ENCODE results near the gene C19orf25. TPM values are rescaled to one million over a fixed set of nuclear protein-coding genes. Genes with fewer than 3 reads are reported as not detected.

The C19orf25 gene
- total and polyA plus RNA-seq, 2 of the 13 experiments (the other 11 are each of a cell fraction or from before 2014, with no cell fraction given) = 14.2 to 32.4 TPM

- TF ChIP-seq, protein P1, sequence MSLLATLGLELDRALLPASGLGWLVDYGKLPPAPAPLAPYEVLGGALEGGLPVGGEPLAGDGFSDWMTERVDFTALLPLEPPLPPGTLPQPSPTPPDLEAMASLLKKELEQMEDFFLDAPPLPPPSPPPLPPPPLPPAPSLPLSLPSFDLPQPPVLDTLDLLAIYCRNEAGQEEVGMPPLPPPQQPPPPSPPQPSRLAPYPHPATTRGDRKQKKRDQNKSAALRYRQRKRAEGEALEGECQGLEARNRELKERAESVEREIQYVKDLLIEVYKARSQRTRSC (CRISPR knock-in tag; IDR thresholded peaks at IDR 0.05; ENCODE audit: low read depth) = no peak
- TF ChIP-seq ESRRA (CRISPR knock-in tag; IDR thresholded peaks at IDR 0.05; ENCODE audit: low read depth) = no peak
- no peak for TF ChIP-seq ZFP90 (CRISPR knock-in tag; IDR thresholded peaks at IDR 0.05; ENCODE audit: borderline replicate concordance)
- no peak for TF ChIP-seq ZNF652 (CRISPR knock-in tag; IDR thresholded peaks at IDR 0.05; ENCODE audit: borderline replicate concordance, low read depth)
- TF ChIP-seq, protein P2, sequence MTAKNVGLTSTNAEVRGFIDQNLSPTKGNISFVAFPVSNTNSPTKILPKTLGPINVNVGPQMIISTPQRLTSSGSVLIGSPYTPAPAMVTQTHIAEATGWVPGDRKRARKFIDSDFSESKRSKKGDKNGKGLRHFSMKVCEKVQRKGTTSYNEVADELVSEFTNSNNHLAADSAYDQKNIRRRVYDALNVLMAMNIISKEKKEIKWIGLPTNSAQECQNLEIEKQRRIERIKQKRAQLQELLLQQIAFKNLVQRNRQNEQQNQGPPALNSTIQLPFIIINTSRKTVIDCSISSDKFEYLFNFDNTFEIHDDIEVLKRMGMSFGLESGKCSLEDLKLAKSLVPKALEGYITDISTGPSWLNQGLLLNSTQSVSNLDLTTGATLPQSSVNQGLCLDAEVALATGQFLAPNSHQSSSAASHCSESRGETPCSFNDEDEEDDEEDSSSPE (CRISPR knock-in tag; IDR thresholded peaks at IDR 0.05) = no peak
- TF ChIP-seq HNRNPL (IDR thresholded peaks at IDR 0.05; ENCODE audit: low read depth, low read length) = no peak
- TF ChIP-seq MAX (IDR thresholded peaks at IDR 0.05) = peak; percentile 68
- no peak for TF ChIP-seq RARG (CRISPR knock-in tag; IDR thresholded peaks at IDR 0.05; ENCODE audit: low read depth)
- TF ChIP-seq, protein P3, sequence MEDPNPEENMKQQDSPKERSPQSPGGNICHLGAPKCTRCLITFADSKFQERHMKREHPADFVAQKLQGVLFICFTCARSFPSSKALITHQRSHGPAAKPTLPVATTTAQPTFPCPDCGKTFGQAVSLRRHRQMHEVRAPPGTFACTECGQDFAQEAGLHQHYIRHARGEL (CRISPR knock-in tag; IDR thresholded peaks at IDR 0.05) = no peak
- TF ChIP-seq ZNF274 (CRISPR knock-in tag; IDR thresholded peaks at IDR 0.05) = no peak
- TF ChIP-seq ZNF264 (CRISPR knock-in tag; IDR thresholded peaks at IDR 0.05) = no peak
- TF ChIP-seq, protein P4, sequence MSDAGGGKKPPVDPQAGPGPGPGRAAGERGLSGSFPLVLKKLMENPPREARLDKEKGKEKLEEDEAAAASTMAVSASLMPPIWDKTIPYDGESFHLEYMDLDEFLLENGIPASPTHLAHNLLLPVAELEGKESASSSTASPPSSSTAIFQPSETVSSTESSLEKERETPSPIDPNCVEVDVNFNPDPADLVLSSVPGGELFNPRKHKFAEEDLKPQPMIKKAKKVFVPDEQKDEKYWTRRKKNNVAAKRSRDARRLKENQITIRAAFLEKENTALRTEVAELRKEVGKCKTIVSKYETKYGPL (CRISPR knock-in tag; IDR thresholded peaks at IDR 0.05) = no peak
- TF ChIP-seq, protein P5, sequence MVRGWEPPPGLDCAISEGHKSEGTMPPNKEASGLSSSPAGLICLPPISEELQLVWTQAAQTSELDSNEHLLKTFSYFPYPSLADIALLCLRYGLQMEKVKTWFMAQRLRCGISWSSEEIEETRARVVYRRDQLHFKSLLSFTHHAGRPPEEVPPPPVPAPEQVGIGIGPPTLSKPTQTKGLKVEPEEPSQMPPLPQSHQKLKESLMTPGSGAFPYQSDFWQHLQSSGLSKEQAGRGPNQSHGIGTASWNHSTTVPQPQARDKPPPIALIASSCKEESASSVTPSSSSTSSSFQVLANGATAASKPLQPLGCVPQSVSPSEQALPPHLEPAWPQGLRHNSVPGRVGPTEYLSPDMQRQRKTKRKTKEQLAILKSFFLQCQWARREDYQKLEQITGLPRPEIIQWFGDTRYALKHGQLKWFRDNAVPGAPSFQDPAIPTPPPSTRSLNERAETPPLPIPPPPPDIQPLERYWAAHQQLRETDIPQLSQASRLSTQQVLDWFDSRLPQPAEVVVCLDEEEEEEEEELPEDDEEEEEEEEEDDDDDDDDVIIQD (CRISPR knock-in tag; IDR thresholded peaks at IDR 0.05; ENCODE audit: low read depth) = no peak
- TF ChIP-seq HES4 (CRISPR knock-in tag; IDR thresholded peaks at IDR 0.05; ENCODE audit: borderline replicate concordance) = no peak
- no peak for TF ChIP-seq LCORL (IDR thresholded peaks at IDR 0.05)
- no peak for TF ChIP-seq LCORL (CRISPR knock-in tag; IDR thresholded peaks at IDR 0.05)
- TF ChIP-seq YEATS2 (CRISPR knock-in tag; IDR thresholded peaks at IDR 0.05; ENCODE audit: borderline replicate concordance) = peak; percentile 38; the same call in 1 of the 2 replicates
- no peak for TF ChIP-seq GLMP (CRISPR knock-in tag; IDR thresholded peaks at IDR 0.05; ENCODE audit: borderline replicate concordance)
- no peak for TF ChIP-seq ARID2 (CRISPR knock-in tag; IDR thresholded peaks at IDR 0.05; ENCODE audit: borderline replicate concordance)
- TF ChIP-seq HNRNPH1 (optimal IDR thresholded peaks at IDR 0.05; ENCODE audit: low read depth, low read length) = no peak
- no peak for TF ChIP-seq ZNF317 (CRISPR knock-in tag; IDR thresholded peaks at IDR 0.05)
- TF ChIP-seq IRX3 (CRISPR knock-in tag; IDR thresholded peaks at IDR 0.05; ENCODE audit: borderline replicate concordance, low read depth) = no peak
- no peak for TF ChIP-seq SYNCRIP (IDR thresholded peaks at IDR 0.05; ENCODE audit: insufficient read depth, low read depth, low read length)
These were observed 33.9 kb upstream of the C19orf25 start, which contains the start of gene ADAMTSL5 (continued) for GRCh38 chr19:1512671-1513498.
